Measurements from ENCODE around the gene DHODH. TPM values are rescaled to one million over a fixed set of nuclear protein-coding genes. Genes with fewer than 3 reads are reported as not detected.

The DHODH gene
- total and polyA plus RNA-seq, 7 experiments from 2014 or later = 4.9 to 15.6 (median 13.5) TPM

DNA sequence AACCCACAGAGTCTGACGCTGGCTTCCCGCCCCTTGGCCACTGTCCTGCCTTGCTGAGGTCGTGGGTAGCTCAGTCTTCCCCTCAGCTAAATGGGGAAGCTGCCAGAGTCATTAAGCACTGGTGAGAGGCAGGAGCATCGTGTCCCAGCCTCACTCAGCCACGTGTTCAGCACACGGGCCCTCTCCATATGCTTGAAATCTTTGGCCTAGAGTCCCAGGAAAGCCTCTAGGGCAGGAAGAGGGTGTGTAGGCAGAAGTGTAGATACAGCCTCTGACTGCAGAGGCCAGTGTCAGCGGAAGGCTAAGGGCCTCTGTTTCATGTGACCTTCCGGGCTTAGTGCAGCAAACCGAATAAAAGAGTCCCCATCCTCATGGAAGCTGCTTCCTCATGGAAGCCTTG, 4.1 kb downstream of the DHODH start:
- ATAC-seq (no peak), DNase-seq (no peak)
- H3K27me3 ChIP-seq (ENCODE audit: control insufficient read depth in 2 of 2, insufficient read depth in 2 of 2, low read length in 2 of 2) = no peaks in the 10 kb centered on the region
- ChIA-PET CTCF (no interaction called here), POLR2A (no interaction called here)
- peaks cover 9 to 24% (median 17%) of the 10 kb centered on the region in 7 donors for H3K4me1 Mint-ChIP-seq
- H3K27ac ChIP-seq (ENCODE audit: low read depth, low read length) = no peak overlapping the region
- H3K36me3 ChIP-seq (ENCODE audit: control insufficient read depth in 2 of 3, insufficient read depth in 3 of 3, low read length in 3 of 3) = peaks cover 0 to 55% (median 3%) of the 10 kb centered on the region in 3 experiments
- no peak overlapping the region for H3K4me3 ChIP-seq (ENCODE audit: low read length)
- H3K27me3 Mint-ChIP-seq = no peaks in the 10 kb centered on the region
- H3K4me1 ChIP-seq (ENCODE audit: control insufficient read depth in 2 of 2, insufficient read depth in 2 of 2, low read length in 2 of 2) = no peaks in the 10 kb centered on the region
- H3K36me3 Mint-ChIP-seq = peaks cover 0 to 27% (median 2%) of the 10 kb centered on the region in 5 donors
- no peak overlapping the region for H3K4me3 Mint-ChIP-seq
- intact Hi-C loops (cut with micrococcal nuclease) = no loop called here
- H3K27ac Mint-ChIP-seq = no peak overlapping the region
- peaks cover 0 to 1% (median 0%) of the 10 kb centered on the region in 11 donors for H3K9me3 Mint-ChIP-seq
- no peaks in the 10 kb centered on the region for H3K9me3 ChIP-seq (ENCODE audit: control insufficient read depth in 2 of 3, low read length in 3 of 3)

DNA sequence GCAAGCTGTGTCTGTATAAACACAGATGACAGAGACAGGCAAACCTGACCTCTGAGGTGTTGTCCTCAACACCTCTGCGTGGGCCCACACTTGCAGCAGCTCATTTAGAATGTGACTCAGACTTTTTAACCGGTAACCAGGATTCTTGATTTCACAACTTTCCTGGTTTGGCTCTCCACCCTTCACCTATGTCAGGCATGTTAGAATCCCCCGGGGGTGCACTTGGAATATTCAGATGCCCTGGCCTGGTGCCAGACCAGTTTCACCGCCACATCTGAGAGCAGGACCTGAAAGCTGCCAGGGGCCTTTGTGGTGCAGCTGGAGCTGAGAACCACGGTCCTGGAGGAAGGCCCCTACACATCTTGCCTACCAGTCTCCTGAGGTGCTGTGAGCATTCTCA, 4.8 kb downstream of the DHODH start:
- POLR2A ChIA-PET = no interaction called here

GRCh38 chr16:72013888-72014581, 5.5 kb downstream of the DHODH start:
- Histone ChIP-seq H3K36me3 (ENCODE audit: control insufficient read depth in 2 of 3, insufficient read depth in 3 of 3, low read length in 3 of 3) (peaks cover 0 to 65% (median 3%) of the 10 kb centered on the region in 3 experiments), H3K9me3 (ENCODE audit: control insufficient read depth in 2 of 3, low read length in 3 of 3) (no peaks in the 10 kb centered on the region), H3K27me3 (ENCODE audit: control insufficient read depth in 2 of 2, insufficient read depth in 2 of 2, low read length in 2 of 2) (no peaks in the 10 kb centered on the region), H3K27ac (ENCODE audit: low read depth, low read length) (no peak overlapping the region), H3K4me1 (ENCODE audit: control insufficient read depth in 2 of 2, insufficient read depth in 2 of 2, low read length in 2 of 2) (no peaks in the 10 kb centered on the region), H3K4me3 (ENCODE audit: low read length) (no peak overlapping the region)
- CTCF ChIA-PET = no interaction called here
- POLR2A ChIA-PET = no interaction called here
- intact Hi-C loops (cut with micrococcal nuclease) = no loop called here
- peaks cover 9 to 24% (median 11%) of the 10 kb centered on the region in 7 donors for H3K4me1 Mint-ChIP-seq
- ATAC-seq = no peak
- H3K27me3 Mint-ChIP-seq = no peaks in the 10 kb centered on the region
- no peak for DNase-seq
- peaks cover 0 to 1% (median 0%) of the 10 kb centered on the region in 11 donors for H3K9me3 Mint-ChIP-seq
- peak overlapping the region in 1 of 9 donors; percentile 69 for H3K27ac Mint-ChIP-seq
- peak overlapping the region in 1 of 10 donors; percentile 25 for H3K4me3 Mint-ChIP-seq
- peaks cover 0 to 35% (median under 1%) of the 10 kb centered on the region in 5 donors for H3K36me3 Mint-ChIP-seq

More for the DNA sequence above, 4.8 kb downstream of the DHODH start:
- CTCF ChIA-PET = no interaction called here
- H3K27me3 Mint-ChIP-seq = no peaks in the 10 kb centered on the region
- peaks cover 0 to 62% (median 3%) of the 10 kb centered on the region in 3 experiments for H3K36me3 ChIP-seq (ENCODE audit: control insufficient read depth in 2 of 3, insufficient read depth in 3 of 3, low read length in 3 of 3)
- peak overlapping the region in 1 of 9 donors; percentile 32 for H3K27ac Mint-ChIP-seq
- H3K36me3 Mint-ChIP-seq = peaks cover 0 to 32% (median 2%) of the 10 kb centered on the region in 5 donors
- H3K9me3 ChIP-seq (ENCODE audit: control insufficient read depth in 2 of 3, low read length in 3 of 3) = no peaks in the 10 kb centered on the region
- no peak for ATAC-seq
- H3K27ac ChIP-seq (ENCODE audit: low read depth, low read length) = no peak overlapping the region
- no peaks in the 10 kb centered on the region for H3K4me1 ChIP-seq (ENCODE audit: control insufficient read depth in 2 of 2, insufficient read depth in 2 of 2, low read length in 2 of 2)
- intact Hi-C loops (cut with micrococcal nuclease) = no loop called here
- H3K27me3 ChIP-seq (ENCODE audit: control insufficient read depth in 2 of 2, insufficient read depth in 2 of 2, low read length in 2 of 2) = no peaks in the 10 kb centered on the region
- peaks cover 9 to 24% (median 16%) of the 10 kb centered on the region in 7 donors for H3K4me1 Mint-ChIP-seq
- peaks cover 0 to 1% (median 0%) of the 10 kb centered on the region in 11 donors for H3K9me3 Mint-ChIP-seq
- H3K4me3 ChIP-seq (ENCODE audit: low read length) = no peak overlapping the region
- no peak overlapping the region for H3K4me3 Mint-ChIP-seq
- no peak for DNase-seq

- Histone ChIP-seq H3K9me3 (ENCODE audit: control insufficient read depth in 2 of 3, low read length in 3 of 3) (no peaks in the 10 kb centered on the region), H3K27ac (ENCODE audit: low read depth, low read length) (no peak overlapping the region), H3K36me3 (ENCODE audit: control insufficient read depth in 2 of 3, insufficient read depth in 3 of 3, low read length in 3 of 3) (peaks cover 0 to 69% (median 3%) of the 10 kb centered on the region in 3 experiments), H3K4me3 (ENCODE audit: low read length) (no peak overlapping the region), H3K4me1 (ENCODE audit: control insufficient read depth in 2 of 2, insufficient read depth in 2 of 2, low read length in 2 of 2) (no peaks in the 10 kb centered on the region), H3K27me3 (ENCODE audit: control insufficient read depth in 2 of 2, insufficient read depth in 2 of 2, low read length in 2 of 2) (no peaks in the 10 kb centered on the region)
- Mint-ChIP-seq H3K9me3 (peaks cover 0 to 1% (median 0%) of the 10 kb centered on the region in 11 donors), H3K36me3 (peaks cover 0 to 41% (median 5%) of the 10 kb centered on the region in 5 donors), H3K27me3 (no peaks in the 10 kb centered on the region), H3K4me1 (peaks cover 7 to 24% (median 10%) of the 10 kb centered on the region in 7 donors), H3K27ac (no peak overlapping the region), H3K4me3 (no peak overlapping the region)
- ChIA-PET POLR2A (no interaction called here), CTCF (no interaction called here)
- intact Hi-C loops (cut with micrococcal nuclease) = no loop called here
- no peak for ATAC-seq
- DNase-seq = no peak
These were observed 6.1 kb downstream of the DHODH start for GRCh38 chr16:72014675-72015074.

- no peak overlapping the region for H3K4me3 Mint-ChIP-seq
- ATAC-seq (no peak), DNase-seq (no peak)
- POLR2A ChIA-PET = no interaction called here
- H3K36me3 ChIP-seq (ENCODE audit: control insufficient read depth in 2 of 3, insufficient read depth in 3 of 3, low read length in 3 of 3) = peaks cover 0 to 69% (median 3%) of the 10 kb centered on the region in 3 experiments
- H3K9me3 ChIP-seq (ENCODE audit: control insufficient read depth in 2 of 3, low read length in 3 of 3) = no peaks in the 10 kb centered on the region
- peaks cover 3 to 19% (median 5%) of the 10 kb centered on the region in 7 donors for H3K4me1 Mint-ChIP-seq
- no peaks in the 10 kb centered on the region for H3K27me3 ChIP-seq (ENCODE audit: control insufficient read depth in 2 of 2, insufficient read depth in 2 of 2, low read length in 2 of 2)
- no peak overlapping the region for H3K27ac Mint-ChIP-seq
- H3K36me3 Mint-ChIP-seq = peaks cover 0 to 41% (median 5%) of the 10 kb centered on the region in 5 donors
- intact Hi-C loops (cut with micrococcal nuclease) = no loop called here
- H3K4me1 ChIP-seq (ENCODE audit: control insufficient read depth in 2 of 2, insufficient read depth in 2 of 2, low read length in 2 of 2) = no peaks in the 10 kb centered on the region
- H3K27me3 Mint-ChIP-seq = no peaks in the 10 kb centered on the region
- CTCF ChIA-PET = no interaction called here
- no peak overlapping the region for H3K4me3 ChIP-seq (ENCODE audit: low read length)
- peaks cover 0 to 1% (median 0%) of the 10 kb centered on the region in 11 donors for H3K9me3 Mint-ChIP-seq
- no peak overlapping the region for H3K27ac ChIP-seq (ENCODE audit: low read depth, low read length)
These were observed 6.6 kb downstream of the DHODH start for GRCh38 chr16:72015124-72015523.

DNA sequence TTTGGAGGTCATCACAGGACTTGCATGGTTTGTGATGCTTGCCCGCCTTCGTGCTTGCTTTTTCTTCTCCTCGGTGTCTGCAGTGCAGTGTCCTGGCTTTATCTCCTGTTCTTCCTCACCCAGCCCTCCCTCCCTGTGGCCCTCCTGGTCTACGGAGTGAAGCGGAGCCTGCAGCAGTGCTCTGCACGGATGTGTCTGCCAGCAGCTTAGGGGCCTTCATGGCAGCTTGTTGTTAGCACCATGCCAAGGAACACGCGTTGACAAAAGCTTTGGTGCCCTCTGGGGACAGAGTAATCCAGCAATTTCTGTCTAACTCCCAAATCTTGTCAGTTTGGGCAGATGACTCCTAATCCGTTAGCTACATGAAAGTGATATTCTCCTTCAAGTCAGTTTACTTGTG, 9.9 kb downstream of the DHODH start:
- Histone ChIP-seq H3K4me3 (ENCODE audit: low read length) (no peak overlapping the region), H3K27me3 (ENCODE audit: control insufficient read depth in 2 of 2, insufficient read depth in 2 of 2, low read length in 2 of 2) (no peaks in the 10 kb centered on the region), H3K9me3 (ENCODE audit: control insufficient read depth in 2 of 3, low read length in 3 of 3) (no peaks in the 10 kb centered on the region), H3K4me1 (ENCODE audit: control insufficient read depth in 2 of 2, insufficient read depth in 2 of 2, low read length in 2 of 2) (no peaks in the 10 kb centered on the region), H3K27ac (ENCODE audit: low read depth, low read length) (no peak overlapping the region), H3K36me3 (ENCODE audit: control insufficient read depth in 2 of 3, insufficient read depth in 3 of 3, low read length in 3 of 3) (peaks cover 0 to 86% (median 3%) of the 10 kb centered on the region in 3 experiments)
- CTCF ChIA-PET = no interaction called here
- H3K27me3 Mint-ChIP-seq = no peaks in the 10 kb centered on the region
- POLR2A ChIA-PET = no interaction called here
- H3K4me1 Mint-ChIP-seq = peaks cover 0 to 5% (median 0%) of the 10 kb centered on the region in 7 donors
- ATAC-seq (no peak), DNase-seq (no peak)
- peaks cover 0 to 46% (median 5%) of the 10 kb centered on the region in 5 donors for H3K36me3 Mint-ChIP-seq
- H3K27ac Mint-ChIP-seq = peak overlapping the region in 1 of 9 donors; percentile 30
- intact Hi-C loops (cut with micrococcal nuclease) = no loop called here
- peaks cover 0 to 1% (median 0%) of the 10 kb centered on the region in 11 donors for H3K9me3 Mint-ChIP-seq
- H3K4me3 Mint-ChIP-seq = no peak overlapping the region

DNA sequence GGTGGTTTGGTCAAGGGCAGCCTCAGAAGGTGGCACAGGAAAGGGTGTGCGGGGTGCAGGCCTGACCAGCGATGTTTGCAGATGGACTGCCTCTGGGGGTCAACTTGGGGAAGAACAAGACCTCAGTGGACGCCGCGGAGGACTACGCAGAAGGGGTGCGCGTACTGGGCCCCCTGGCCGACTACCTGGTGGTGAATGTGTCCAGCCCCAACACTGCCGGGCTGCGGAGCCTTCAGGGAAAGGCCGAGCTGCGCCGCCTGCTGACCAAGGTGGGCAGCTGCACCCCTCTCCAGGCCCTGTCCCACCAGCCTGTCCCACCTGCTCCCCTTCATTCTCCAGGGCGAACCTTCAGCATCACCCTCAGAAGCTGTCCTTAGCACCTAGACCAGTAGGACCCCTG, 12.5 kb downstream of the DHODH start:
- ChIA-PET POLR2A (no interaction called here), CTCF (no interaction called here)
- H3K4me1 ChIP-seq (ENCODE audit: control insufficient read depth in 2 of 2, insufficient read depth in 2 of 2, low read length in 2 of 2) = no peaks in the 10 kb centered on the region
- peaks cover 0 to 3% (median 0%) of the 10 kb centered on the region in 7 donors for H3K4me1 Mint-ChIP-seq
- H3K27ac ChIP-seq (ENCODE audit: low read depth, low read length) = no peak overlapping the region
- peaks cover 0 to 87% (median 3%) of the 10 kb centered on the region in 3 experiments for H3K36me3 ChIP-seq (ENCODE audit: control insufficient read depth in 2 of 3, insufficient read depth in 3 of 3, low read length in 3 of 3)
- no peaks in the 10 kb centered on the region for H3K9me3 Mint-ChIP-seq
- H3K27me3 ChIP-seq (ENCODE audit: control insufficient read depth in 2 of 2, insufficient read depth in 2 of 2, low read length in 2 of 2) = no peaks in the 10 kb centered on the region
- intact Hi-C loops (cut with micrococcal nuclease) = no loop called here
- no peaks in the 10 kb centered on the region for H3K27me3 Mint-ChIP-seq
- H3K4me3 ChIP-seq (ENCODE audit: low read length) = no peak overlapping the region
- H3K4me3 Mint-ChIP-seq = no peak overlapping the region
- H3K36me3 Mint-ChIP-seq = peaks cover 4 to 53% (median 19%) of the 10 kb centered on the region in 5 donors
- no peak for ATAC-seq
- no peak overlapping the region for H3K27ac Mint-ChIP-seq
- H3K9me3 ChIP-seq (ENCODE audit: control insufficient read depth in 2 of 3, low read length in 3 of 3) = no peaks in the 10 kb centered on the region
- DNase-seq = no peak
